Mesendoderm (in vitro differentiated cells): ENCODE measurements around the gene SNHG17. TPM values are rescaled to one million over a fixed set of nuclear protein-coding genes. Genes with fewer than 3 reads are reported as not detected.

Experiments
- DNase-seq: peaks from one replicate; pipeline ENCODE4 v3.0.0; 2013
- H2AK5ac ChIP-seq: 2 replicates; pipeline ENCODE4 v1.6.1; 2013; ENCODE audit warnings: low read length, inconsistent platforms
- H2BK120ac ChIP-seq: 2 replicates; pipeline ENCODE4 v1.6.1; 2013; ENCODE audit warnings: low read depth, mild to moderate bottlenecking, low read length, moderate library complexity, mixed read lengths
- H2BK15ac ChIP-seq: replicated peaks from 2 replicates; pipeline ENCODE4 v1.6.1; 2013; ENCODE audit warnings: low read depth, mild to moderate bottlenecking, moderate library complexity
- H2BK5ac ChIP-seq: 2 replicates; pipeline ENCODE4 v1.6.1; 2013; ENCODE audit warnings: low read length, inconsistent platforms
- H3K18ac ChIP-seq: 2 replicates; pipeline ENCODE4 v1.6.1; 2013; ENCODE audit warnings: mild to moderate bottlenecking, low read length, mixed read lengths
- H3K23ac ChIP-seq: one replicate; pipeline ENCODE4 v1.6.1; 2013; ENCODE audit warnings: low read length
- H3K27ac ChIP-seq: 2 replicates; pipeline ENCODE4 v1.5.1; 2013; ENCODE audit warnings: low read depth, mild to moderate bottlenecking, inconsistent platforms, low read length, moderate library complexity
- H3K27me3 ChIP-seq: 2 replicates; pipeline ENCODE4 v1.6.1; 2013; ENCODE audit warnings: low read length, control low read depth, mild to moderate bottlenecking, inconsistent platforms; ENCODE audit not compliant: insufficient read depth, poor library complexity
- H3K36me3 ChIP-seq: 2 replicates; pipeline ENCODE4 v1.6.1; 2013; ENCODE audit warnings: low read length, inconsistent platforms; ENCODE audit not compliant: control insufficient read depth, insufficient read depth
- H3K4ac ChIP-seq: one replicate; pipeline ENCODE4 v1.6.1; 2013; ENCODE audit warnings: low read depth, mild to moderate bottlenecking, low read length, moderate library complexity
- H3K4me1 ChIP-seq: 2 replicates; pipeline ENCODE4 v1.6.1; 2013; ENCODE audit warnings: low read depth, low read length, inconsistent platforms; ENCODE audit not compliant: control insufficient read depth
- H3K4me2 ChIP-seq: 2 replicates; pipeline ENCODE4 v1.6.1; 2013; ENCODE audit warnings: low read length
- H3K4me3 ChIP-seq: 2 replicates; pipeline ENCODE4 v1.5.1; 2013; ENCODE audit warnings: mild to moderate bottlenecking, low read length
- H3K56ac ChIP-seq: one replicate; pipeline ENCODE4 v1.6.1; 2013; ENCODE audit warnings: low read length
- H3K79me1 ChIP-seq: 2 replicates; pipeline ENCODE4 v1.6.1; 2013; ENCODE audit warnings: low read length, inconsistent platforms
- H3K79me2 ChIP-seq: 2 replicates; pipeline ENCODE4 v1.6.1; 2013; ENCODE audit warnings: mild to moderate bottlenecking, low read length; ENCODE audit not compliant: control insufficient read depth, insufficient read depth
- H3K9ac ChIP-seq: 2 replicates; pipeline ENCODE4 v1.6.1; 2013; ENCODE audit warnings: low read length, inconsistent platforms
- H4K5ac ChIP-seq: one replicate; pipeline ENCODE4 v1.6.1; 2013; ENCODE audit warnings: low read length
- H4K8ac ChIP-seq: one replicate; pipeline ENCODE4 v1.6.1; 2013; ENCODE audit warnings: low read depth, mild to moderate bottlenecking, control low read depth, low read length, moderate library complexity
- WGBS: extraction: QIAGEN DNeasy Blood & Tissue Kit; methylation state at CpG from one replicate; pipeline ENCODE4 v1.1.7; 2013; ENCODE audit warnings: low lambda C conversion rate, missing lambda C conversion rate; ENCODE audit not compliant: insufficient coverage; ENCODE audit errors: extremely low coverage; 5-methylcytosine and 5-hydroxymethylcytosine counted together
- polyA plus RNA-seq, 2 experiments: library from polyadenylated mRNA; stranded (reverse); fragments of 200-250 nt; gene quantifications; one replicate each; pipeline ENCODE4 v1.2.3, GENCODE V29; 2013

The SNHG17 gene
- polyA plus RNA-seq (2013, experiment 1 of 2): 95.2 TPM
- 92.0 TPM for polyA plus RNA-seq (2013, experiment 2 of 2)

DNA sequence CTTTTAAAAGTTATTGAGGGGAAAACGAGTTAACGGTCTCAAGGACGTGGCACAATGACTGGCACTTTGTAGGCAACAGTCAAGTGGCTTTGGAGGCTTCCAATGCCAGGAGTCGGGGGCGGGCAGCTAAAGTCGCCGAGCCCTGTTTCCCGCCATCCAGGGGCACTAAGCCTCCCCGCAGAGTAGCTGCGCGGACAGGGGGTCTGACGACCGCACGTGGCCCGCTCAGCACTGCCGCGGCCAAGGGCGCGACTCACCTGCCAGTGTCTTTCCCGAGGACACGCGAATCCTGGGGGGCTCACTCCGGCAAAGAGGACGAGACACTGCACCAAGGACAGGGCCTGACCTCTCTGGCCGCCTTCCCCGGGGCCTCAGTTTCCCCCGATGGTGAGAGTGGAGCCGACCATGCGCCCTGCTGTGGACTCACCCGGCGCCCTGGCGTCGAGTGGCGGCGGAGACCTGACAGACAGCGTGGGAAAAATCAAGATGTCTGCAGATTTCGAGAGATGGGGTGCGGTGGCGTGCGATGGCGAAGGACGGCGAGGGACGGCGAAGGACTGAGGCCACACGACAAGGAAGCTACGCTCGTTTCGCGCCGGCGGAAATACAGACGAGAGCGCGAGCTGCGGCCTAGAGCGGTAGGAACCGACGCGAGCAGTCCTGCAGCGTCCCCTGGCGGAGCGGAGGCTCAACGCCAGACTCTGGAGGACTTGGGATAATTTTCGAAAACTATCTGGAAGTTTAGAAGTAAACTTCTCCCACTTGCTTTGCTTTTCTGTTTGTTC lies at the start of gene SNHG17:
SNHG17 (minus strand) TSS at position 559 of the 785 bp plus-strand sequence.
- DNase-seq: peak; percentile 95
- Histone ChIP-seq H3K4me3 (peak within 1 kb of the TSS; percentile 99), H3K18ac (peak within 1 kb of the TSS; percentile 82), H3K27me3 (no peaks in the 10 kb centered on the region), H3K23ac (peak within 1 kb of the TSS; percentile 4), H3K4me1 (peaks cover 7% of the 10 kb centered on the region), H4K8ac (no peak within 1 kb of the TSS), H3K9ac (peak within 1 kb of the TSS; percentile 98), H3K27ac (peak within 1 kb of the TSS; percentile 29), H3K36me3 (peaks cover 18% of the 10 kb centered on the region), H4K5ac (no peak within 1 kb of the TSS), H2BK120ac (no peak within 1 kb of the TSS), H3K4me2 (peak within 1 kb of the TSS; percentile 27), H2BK5ac (peak within 1 kb of the TSS; percentile 0), H3K79me1 (peaks cover 16% of the 10 kb centered on the region), H3K4ac (peak within 1 kb of the TSS; percentile 74), H3K79me2 (peaks cover 47% of the 10 kb centered on the region), H2AK5ac (peak within 1 kb of the TSS; percentile 46), H3K56ac (peak within 1 kb of the TSS; percentile 99), H2BK15ac (no peak within 1 kb of the TSS)
- WGBS: no CpG with 5 or more reads among the region's 65 CpGs

DNA sequence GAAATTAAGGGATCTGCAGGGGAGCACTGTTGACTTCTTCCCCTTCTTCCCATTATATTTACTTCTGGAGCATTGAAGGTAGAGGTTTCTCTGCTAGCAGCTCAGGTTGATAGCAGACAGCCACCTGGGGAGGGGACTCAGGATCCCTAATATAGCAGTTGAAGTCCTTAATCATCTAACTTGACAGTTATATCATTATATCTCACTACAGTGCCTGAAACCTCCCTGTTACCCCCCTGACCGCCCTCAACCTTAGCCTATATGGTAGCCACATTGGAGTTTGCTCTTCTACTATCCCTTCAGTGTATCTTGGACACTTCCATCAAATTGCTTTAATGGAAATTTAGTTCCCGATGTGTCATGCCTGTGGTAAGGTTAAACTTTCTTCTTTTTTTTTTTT lies 44.5 kb upstream of the SNHG17 start:
- Histone ChIP-seq H2BK15ac (no peak overlapping the region), H4K5ac (no peak overlapping the region), H3K18ac (no peak overlapping the region), H3K56ac (no peak overlapping the region), H2BK5ac (no peak overlapping the region), H2AK5ac (no peak overlapping the region), H3K79me2 (peaks cover 37% of the 10 kb centered on the region), H3K23ac (no peak overlapping the region), H3K27ac (no peak overlapping the region), H2BK120ac (no peak overlapping the region), H3K4me1 (no peaks in the 10 kb centered on the region), H3K9ac (no peak overlapping the region), H3K27me3 (no peaks in the 10 kb centered on the region), H3K4me2 (no peak overlapping the region), H4K8ac (no peak overlapping the region), H3K4ac (no peak overlapping the region), H3K4me3 (no peak overlapping the region), H3K36me3 (peaks cover 2% of the 10 kb centered on the region), H3K79me1 (peaks cover 17% of the 10 kb centered on the region)
- WGBS: no CpG with 5 or more reads among the region's 2 CpGs
- no peak for DNase-seq

DNA sequence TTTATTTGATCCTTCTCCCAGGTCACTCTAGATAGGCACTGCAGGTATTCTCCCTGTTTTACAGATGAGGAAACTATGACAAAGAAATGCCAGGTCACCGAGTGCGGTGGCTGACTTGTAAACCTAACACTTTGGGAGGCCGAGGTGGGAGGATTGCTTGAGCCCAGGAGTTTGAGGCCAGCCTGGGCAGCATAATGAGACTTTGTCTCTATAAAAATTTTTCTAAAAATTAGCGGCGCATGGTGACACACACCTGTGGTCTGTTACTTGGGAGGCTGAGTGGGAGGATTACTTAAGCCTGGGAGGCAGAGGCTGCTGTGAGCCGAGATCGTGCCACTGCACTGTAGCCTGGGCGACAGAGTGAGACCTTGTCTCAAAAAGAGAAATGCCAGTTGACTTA lies 42.6 kb upstream of the SNHG17 start:
- H3K4me2 ChIP-seq: no peak overlapping the region
- no peak overlapping the region for H3K27ac ChIP-seq
- no peak overlapping the region for H3K18ac ChIP-seq
- no peak overlapping the region for H2BK15ac ChIP-seq
- no peaks in the 10 kb centered on the region for H3K36me3 ChIP-seq
- no peak overlapping the region for H3K4ac ChIP-seq
- H4K8ac ChIP-seq: no peak overlapping the region
- H4K5ac ChIP-seq: no peak overlapping the region
- no peak overlapping the region for H3K23ac ChIP-seq
- H3K56ac ChIP-seq: no peak overlapping the region
- DNase-seq: no peak
- H3K79me2 ChIP-seq: peaks cover 49% of the 10 kb centered on the region
- peaks cover 18% of the 10 kb centered on the region for H3K79me1 ChIP-seq
- H3K4me1 ChIP-seq: peaks cover 2% of the 10 kb centered on the region
- no CpG with 5 or more reads among the region's 8 CpGs for WGBS
- H2AK5ac ChIP-seq: no peak overlapping the region
- no peak overlapping the region for H3K4me3 ChIP-seq
- no peaks in the 10 kb centered on the region for H3K27me3 ChIP-seq
- H2BK5ac ChIP-seq: no peak overlapping the region
- H3K9ac ChIP-seq: no peak overlapping the region
- H2BK120ac ChIP-seq: no peak overlapping the region

DNA sequence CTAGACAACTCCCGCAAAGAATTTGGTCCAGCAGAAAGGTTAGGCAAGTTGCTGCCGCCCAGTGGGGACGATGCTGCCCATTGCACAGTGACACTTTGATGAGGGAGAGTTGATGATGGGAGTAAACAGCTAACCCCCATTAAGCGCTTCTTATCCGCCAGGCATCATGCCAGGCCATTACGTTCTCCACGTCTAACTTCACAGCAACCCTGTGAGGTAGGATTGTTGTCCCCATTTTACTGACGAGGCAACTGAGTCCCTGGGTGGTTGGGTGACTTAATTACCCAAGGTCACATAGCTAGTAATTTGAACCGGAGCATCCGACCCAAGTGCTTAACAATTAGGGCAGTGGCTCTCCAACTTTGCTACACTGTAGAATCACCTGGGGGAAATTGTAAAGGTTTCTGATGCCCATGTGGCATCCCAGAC lies 38.3 kb upstream of the SNHG17 start:
- H2BK5ac ChIP-seq: no peak overlapping the region
- no peak overlapping the region for H3K18ac ChIP-seq
- H3K4ac ChIP-seq: no peak overlapping the region
- peaks cover 12% of the 10 kb centered on the region for H3K79me1 ChIP-seq
- H3K27me3 ChIP-seq: no peaks in the 10 kb centered on the region
- no peak overlapping the region for H3K23ac ChIP-seq
- H3K9ac ChIP-seq: peak overlapping the region; percentile 82
- H4K8ac ChIP-seq: no peak overlapping the region
- H3K4me1 ChIP-seq: peaks cover 2% of the 10 kb centered on the region
- H2AK5ac ChIP-seq: no peak overlapping the region
- H2BK15ac ChIP-seq: no peak overlapping the region
- peak overlapping the region; percentile 93 for H3K56ac ChIP-seq
- peaks cover 37% of the 10 kb centered on the region for H3K79me2 ChIP-seq
- no peaks in the 10 kb centered on the region for H3K36me3 ChIP-seq
- H2BK120ac ChIP-seq: no peak overlapping the region
- no peak overlapping the region for H3K27ac ChIP-seq
- peak overlapping the region; percentile 34 for H3K4me2 ChIP-seq
- peak overlapping the region; percentile 72 for H3K4me3 ChIP-seq
- no CpG with 5 or more reads among the region's 10 CpGs for WGBS
- no peak for DNase-seq
- no peak overlapping the region for H4K5ac ChIP-seq

DNA sequence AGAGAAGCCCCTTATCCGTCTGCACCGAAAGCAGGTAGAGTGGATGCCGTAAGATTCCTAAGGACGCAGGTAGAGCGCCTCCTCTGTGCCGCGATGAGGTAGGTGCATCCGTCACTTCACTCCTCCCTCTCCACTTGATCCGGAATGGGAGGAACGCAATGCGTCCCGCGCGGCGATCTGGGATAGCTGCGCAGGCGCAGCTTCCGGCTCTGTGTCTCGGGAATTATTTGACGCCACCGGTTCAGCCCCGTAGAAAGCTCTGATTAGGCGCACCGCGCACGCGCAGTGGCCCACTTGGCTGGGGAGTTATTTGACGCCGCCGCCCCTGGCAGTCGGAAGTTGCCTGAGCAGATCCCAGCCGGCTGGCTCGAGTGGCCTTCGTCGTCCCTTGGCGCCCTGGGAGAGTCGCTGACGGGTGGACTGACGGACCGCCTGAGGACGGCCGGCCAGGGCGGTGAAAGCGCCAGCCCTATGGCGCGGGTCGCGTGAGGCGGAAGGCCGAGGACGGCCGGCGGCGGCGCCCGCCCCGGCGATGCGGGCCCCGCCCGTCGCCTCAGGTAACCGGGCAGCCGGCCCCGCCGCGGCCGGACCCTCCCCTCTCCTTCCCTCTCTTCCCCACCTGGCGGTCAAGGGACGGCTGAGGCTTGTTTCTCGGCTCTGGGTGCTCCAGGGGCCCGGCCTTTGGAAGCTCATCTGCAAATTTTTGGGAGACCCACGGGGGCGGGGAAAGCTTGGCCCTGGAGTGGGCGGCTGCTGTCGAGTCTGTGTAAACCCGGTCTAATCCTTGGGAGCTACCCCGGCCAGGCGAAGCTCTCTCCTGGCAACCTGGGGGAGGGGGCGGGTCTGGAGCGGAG lies 37.6 kb upstream of the SNHG17 start, which contains the start of gene RALGAPB:
RALGAPB (plus strand) TSS at position 331 of the 854 bp plus-strand sequence. CDS start 15,590 bp downstream, outside the sequence.
- Histone ChIP-seq H3K4me2 (peak within 1 kb of the TSS; percentile 94), H3K4me1 (peaks cover 2% of the 10 kb centered on the region), H3K79me2 (peaks cover 32% of the 10 kb centered on the region), H4K8ac (peak within 1 kb of the TSS; percentile 43), H2BK5ac (no peak within 1 kb of the TSS), H3K9ac (peak within 1 kb of the TSS; percentile 82), H2BK120ac (no peak within 1 kb of the TSS), H3K4ac (peak within 1 kb of the TSS; percentile 27), H3K4me3 (peak within 1 kb of the TSS; percentile 72), H3K36me3 (no peaks in the 10 kb centered on the region), H3K56ac (peak within 1 kb of the TSS; percentile 93), H3K79me1 (peaks cover 10% of the 10 kb centered on the region), H2BK15ac (no peak within 1 kb of the TSS), H4K5ac (no peak within 1 kb of the TSS), H3K23ac (no peak within 1 kb of the TSS), H3K18ac (peak within 1 kb of the TSS; percentile 29), H3K27me3 (no peaks in the 10 kb centered on the region), H3K27ac (peak within 1 kb of the TSS; percentile 52), H2AK5ac (no peak within 1 kb of the TSS)
- WGBS: no CpG with 5 or more reads among the region's 81 CpGs
- DNase-seq: peak; percentile 99
